ENCODE data around the gene ANXA9. TPM values are rescaled to one million over a fixed set of nuclear protein-coding genes. Genes with fewer than 3 reads are reported as not detected.

Gene ANXA9
- total RNA-seq, 1 experiment from 2014 or later = 1.2 TPM

DNA sequence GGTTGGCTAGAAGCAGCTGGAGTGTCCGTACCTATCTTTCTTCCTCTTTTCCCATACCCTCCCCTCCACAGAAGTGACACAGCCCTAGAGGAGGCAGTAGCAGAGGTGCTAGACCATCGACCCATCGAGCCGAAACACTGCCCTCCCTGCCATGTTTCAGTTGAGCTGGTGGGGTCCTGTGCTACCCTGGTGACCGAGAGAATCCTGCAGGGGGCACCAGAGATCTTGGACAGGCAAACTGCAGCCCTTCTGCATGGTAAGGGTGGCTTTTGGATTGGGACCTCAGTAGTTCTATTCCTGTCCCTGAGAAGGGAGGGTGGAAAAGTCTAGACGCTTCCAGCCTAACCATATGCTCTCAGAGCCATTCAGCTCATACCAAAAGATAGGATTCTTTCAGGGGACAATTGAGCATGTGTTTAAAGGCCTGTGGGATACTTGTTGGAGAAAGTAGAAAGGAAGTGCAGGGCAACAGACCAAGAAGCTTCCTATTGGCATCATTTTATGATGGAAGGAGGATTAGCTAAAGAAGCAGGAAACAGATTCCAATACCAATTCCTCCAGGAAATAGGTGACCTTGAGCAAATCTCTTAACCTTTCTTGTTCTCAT lies 42.6 kb downstream of the ANXA9 start:
- BruUV-seq (replicated peaks) = no TSS peak
- Histone ChIP-seq H3K27ac (ENCODE audit: low read length) (no peak overlapping the region), H3K36me3 (ENCODE audit: control insufficient read depth, insufficient read depth, low read length) (no peaks in the 10 kb centered on the region), H3K4me1 (ENCODE audit: control insufficient read depth, insufficient read depth, low read length) (no peaks in the 10 kb centered on the region), H3K27me3 (ENCODE audit: control insufficient read depth, insufficient read depth, low read length) (no peaks in the 10 kb centered on the region), H3K4me3 (ENCODE audit: low read depth in 2 of 2, low read length in 2 of 2) (no peak overlapping the region), H3K9me3 (ENCODE audit: control insufficient read depth, insufficient read depth, low read depth, low read length) (no peaks in the 10 kb centered on the region)
- POLR2A ChIA-PET = interaction anchor here (0.7 kb wide), 1 partner anchor 33 kb away, joined by 3 read pairs; no protein-coding TSS in a partner anchor
- TF ChIP-seq, protein P1, sequence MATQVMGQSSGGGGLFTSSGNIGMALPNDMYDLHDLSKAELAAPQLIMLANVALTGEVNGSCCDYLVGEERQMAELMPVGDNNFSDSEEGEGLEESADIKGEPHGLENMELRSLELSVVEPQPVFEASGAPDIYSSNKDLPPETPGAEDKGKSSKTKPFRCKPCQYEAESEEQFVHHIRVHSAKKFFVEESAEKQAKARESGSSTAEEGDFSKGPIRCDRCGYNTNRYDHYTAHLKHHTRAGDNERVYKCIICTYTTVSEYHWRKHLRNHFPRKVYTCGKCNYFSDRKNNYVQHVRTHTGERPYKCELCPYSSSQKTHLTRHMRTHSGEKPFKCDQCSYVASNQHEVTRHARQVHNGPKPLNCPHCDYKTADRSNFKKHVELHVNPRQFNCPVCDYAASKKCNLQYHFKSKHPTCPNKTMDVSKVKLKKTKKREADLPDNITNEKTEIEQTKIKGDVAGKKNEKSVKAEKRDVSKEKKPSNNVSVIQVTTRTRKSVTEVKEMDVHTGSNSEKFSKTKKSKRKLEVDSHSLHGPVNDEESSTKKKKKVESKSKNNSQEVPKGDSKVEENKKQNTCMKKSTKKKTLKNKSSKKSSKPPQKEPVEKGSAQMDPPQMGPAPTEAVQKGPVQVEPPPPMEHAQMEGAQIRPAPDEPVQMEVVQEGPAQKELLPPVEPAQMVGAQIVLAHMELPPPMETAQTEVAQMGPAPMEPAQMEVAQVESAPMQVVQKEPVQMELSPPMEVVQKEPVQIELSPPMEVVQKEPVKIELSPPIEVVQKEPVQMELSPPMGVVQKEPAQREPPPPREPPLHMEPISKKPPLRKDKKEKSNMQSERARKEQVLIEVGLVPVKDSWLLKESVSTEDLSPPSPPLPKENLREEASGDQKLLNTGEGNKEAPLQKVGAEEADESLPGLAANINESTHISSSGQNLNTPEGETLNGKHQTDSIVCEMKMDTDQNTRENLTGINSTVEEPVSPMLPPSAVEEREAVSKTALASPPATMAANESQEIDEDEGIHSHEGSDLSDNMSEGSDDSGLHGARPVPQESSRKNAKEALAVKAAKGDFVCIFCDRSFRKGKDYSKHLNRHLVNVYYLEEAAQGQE (IDR thresholded peaks at IDR 0.05; ENCODE audit: insufficient read depth in 1 of 2, low read depth in 2 of 2, low read length in 1 of 2) = no peak
- no peak for TF ChIP-seq SIN3A (IDR thresholded peaks at IDR 0.05; ENCODE audit: borderline replicate concordance, insufficient read depth, low read depth, low read length)
- TF ChIP-seq POLR2AphosphoS5 (IDR thresholded peaks at IDR 0.05; ENCODE audit: low read depth, low read length) = no peak
- TF ChIP-seq, protein P2, sequence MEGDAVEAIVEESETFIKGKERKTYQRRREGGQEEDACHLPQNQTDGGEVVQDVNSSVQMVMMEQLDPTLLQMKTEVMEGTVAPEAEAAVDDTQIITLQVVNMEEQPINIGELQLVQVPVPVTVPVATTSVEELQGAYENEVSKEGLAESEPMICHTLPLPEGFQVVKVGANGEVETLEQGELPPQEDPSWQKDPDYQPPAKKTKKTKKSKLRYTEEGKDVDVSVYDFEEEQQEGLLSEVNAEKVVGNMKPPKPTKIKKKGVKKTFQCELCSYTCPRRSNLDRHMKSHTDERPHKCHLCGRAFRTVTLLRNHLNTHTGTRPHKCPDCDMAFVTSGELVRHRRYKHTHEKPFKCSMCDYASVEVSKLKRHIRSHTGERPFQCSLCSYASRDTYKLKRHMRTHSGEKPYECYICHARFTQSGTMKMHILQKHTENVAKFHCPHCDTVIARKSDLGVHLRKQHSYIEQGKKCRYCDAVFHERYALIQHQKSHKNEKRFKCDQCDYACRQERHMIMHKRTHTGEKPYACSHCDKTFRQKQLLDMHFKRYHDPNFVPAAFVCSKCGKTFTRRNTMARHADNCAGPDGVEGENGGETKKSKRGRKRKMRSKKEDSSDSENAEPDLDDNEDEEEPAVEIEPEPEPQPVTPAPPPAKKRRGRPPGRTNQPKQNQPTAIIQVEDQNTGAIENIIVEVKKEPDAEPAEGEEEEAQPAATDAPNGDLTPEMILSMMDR (IDR thresholded peaks at IDR 0.05) = peak; percentile 83
- TF ChIP-seq TCF7L2 (IDR thresholded peaks at IDR 0.05; ENCODE audit: low read depth, low read length) = no peak
- intact Hi-C loops (cut with micrococcal nuclease; ENCODE audit: unreplicated experiment) (no loop called here), in situ Hi-C loops (cut with HindIII; ENCODE audit: low pct_unique_long_range_greater_than_20kb, low sequenced_read_pairs) (no loop called here)
- CTCF ChIA-PET = interaction anchor here (1.3 kb wide), 1 partner anchor 23 kb away, joined by 5 read pairs; the partner anchor contains the start of gene C1orf56
- no peak for DNase-seq (ENCODE audit: low read depth, low spot score)
- peak; percentile 96 for ATAC-seq

DNA sequence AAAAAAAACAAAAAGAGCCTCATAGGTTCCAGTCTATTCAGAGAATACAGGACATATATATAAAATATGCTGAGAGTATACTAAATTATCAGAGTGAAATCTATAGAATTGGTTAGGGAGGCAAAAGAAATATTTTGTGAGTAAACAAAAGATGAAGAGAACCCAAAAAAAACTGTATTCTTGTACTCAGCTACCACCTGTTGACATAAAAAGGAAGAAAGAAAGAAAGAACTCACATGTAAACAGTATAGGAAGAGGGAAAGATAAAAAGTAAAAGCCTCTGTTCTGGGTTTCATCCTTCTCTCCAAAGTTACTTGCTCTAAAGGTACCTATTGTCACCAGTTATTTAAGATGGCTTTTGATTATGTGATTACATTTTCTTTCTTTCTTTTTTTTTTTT lies 44.4 kb downstream of the ANXA9 start:
- POLR2A ChIA-PET = interaction anchor here (0.5 kb wide), 1 partner anchor 97 kb away, joined by 4 read pairs; no protein-coding TSS in a partner anchor
- no TSS peak for BruUV-seq (replicated peaks)
- intact Hi-C loops (cut with micrococcal nuclease; ENCODE audit: unreplicated experiment) = no loop called here

More for the DNA sequence above, 44.4 kb downstream of the ANXA9 start:
- no peak overlapping the region for H3K4me3 ChIP-seq (ENCODE audit: low read depth in 2 of 2, low read length in 2 of 2)
- TF ChIP-seq, protein P1 (IDR thresholded peaks at IDR 0.05; ENCODE audit: insufficient read depth in 1 of 2, low read depth in 2 of 2, low read length in 1 of 2) = no peak
- no peak for TF ChIP-seq TCF7L2 (IDR thresholded peaks at IDR 0.05; ENCODE audit: low read depth, low read length)
- TF ChIP-seq POLR2AphosphoS5 (IDR thresholded peaks at IDR 0.05; ENCODE audit: low read depth, low read length) = no peak
- H3K9me3 ChIP-seq (ENCODE audit: control insufficient read depth, insufficient read depth, low read depth, low read length) = no peaks in the 10 kb centered on the region
- no peaks in the 10 kb centered on the region for H3K4me1 ChIP-seq (ENCODE audit: control insufficient read depth, insufficient read depth, low read length)
- no peak for ATAC-seq
- DNase-seq (ENCODE audit: low read depth, low spot score) = no peak
- H3K27me3 ChIP-seq (ENCODE audit: control insufficient read depth, insufficient read depth, low read length) = no peaks in the 10 kb centered on the region
- no peak overlapping the region for H3K27ac ChIP-seq (ENCODE audit: low read length)
- CTCF ChIA-PET = no interaction called here
- H3K36me3 ChIP-seq (ENCODE audit: control insufficient read depth, insufficient read depth, low read length) = no peaks in the 10 kb centered on the region
- in situ Hi-C loops (cut with HindIII; ENCODE audit: low pct_unique_long_range_greater_than_20kb, low sequenced_read_pairs) = no loop called here

Measured in Panc1 (cell line).